ENCODE data around the gene IFIT1.
"Not testable (repeated sequence)": the region's sequence is repeated elsewhere in the genome, so short reads cannot be mapped to it uniquely, and the experiment has no call there.

The IFIT1 gene

GRCh38 chr10:89403043-89403442 lies 10.6 kb downstream of the IFIT1 start:
- no peak for DNase-seq

- DNase-seq: no peak
Measured at GRCh38 chr10:89404104-89405047, 12.0 kb downstream of the IFIT1 start.

- not testable (repeated sequence) for DNase-seq
Measured at GRCh38 chr10:89406178-89406577, 13.8 kb downstream of the IFIT1 start.

- DNase-seq: not testable (repeated sequence)
Measured at GRCh38 chr10:89407792-89408191, 15.4 kb downstream of the IFIT1 start.

- not testable (repeated sequence) for DNase-seq
Measured at GRCh38 chr10:89409282-89409681, 16.9 kb downstream of the IFIT1 start.

- not testable (repeated sequence) for DNase-seq
Measured at GRCh38 chr10:89410551-89410950, 18.1 kb downstream of the IFIT1 start.

GRCh38 chr10:89411135-89411534 lies 18.7 kb downstream of the IFIT1 start:
- DNase-seq: not testable (repeated sequence)

- not testable (repeated sequence) for DNase-seq
Measured at GRCh38 chr10:89412276-89412675, 19.9 kb downstream of the IFIT1 start.

- no peak for DNase-seq
Measured at GRCh38 chr10:89413398-89413912, 21.0 kb downstream of the IFIT1 start.

GRCh38 chr10:89414146-89414878 lies 21.9 kb downstream of the IFIT1 start, which contains the start of gene IFIT5:
Gene IFIT5, plus strand, starts transcription at chr10:89414568. Its CDS starts 231 bp downstream, at chr10:89414799.
- DNase-seq: peak; percentile 75

GRCh38 chr10:89414879-89415821 lies 22.7 kb downstream of the IFIT1 start:
- DNase-seq: peak; percentile 52

GRCh38 chr10:89416465-89416864 lies 24.0 kb downstream of the IFIT1 start:
- no peak for DNase-seq

GRCh38 chr10:89419548-89419947 lies 27.1 kb downstream of the IFIT1 start:
- peak; percentile 16 for DNase-seq

GRCh38 chr10:89421018-89421476 lies 28.6 kb downstream of the IFIT1 start:
- DNase-seq: no peak

GRCh38 chr10:89425000-89425399 lies 32.6 kb downstream of the IFIT1 start:
- no peak for DNase-seq

GRCh38 chr10:89426230-89426868 lies 33.9 kb downstream of the IFIT1 start:
- peak; percentile 65 for DNase-seq

GRCh38 chr10:89427629-89428028 lies 35.2 kb downstream of the IFIT1 start:
- peak; percentile 89 for DNase-seq

GRCh38 chr10:89428877-89429276 lies 36.5 kb downstream of the IFIT1 start:
- no peak for DNase-seq

GRCh38 chr10:89431977-89432376 lies 39.6 kb downstream of the IFIT1 start:
- DNase-seq: peak; percentile 78

- no peak for DNase-seq
Measured at GRCh38 chr10:89438525-89438924, 46.1 kb downstream of the IFIT1 start.

- DNase-seq: no peak
Measured at GRCh38 chr10:89440226-89441009, 48.0 kb downstream of the IFIT1 start.
